K562 (cell line): Measurements from ENCODE around the gene TSEN54. TPM values are rescaled to one million over a fixed set of nuclear protein-coding genes. Genes with fewer than 3 reads are reported as not detected.

Experiments used
- CHCHD3 ChIP-seq: fragments of 250-450 bp; sonication (Bioruptor Pico); IDR thresholded peaks from 2 replicates; pipeline ENCODE4 v2.1.2; 2022; ENCODE audit warnings: mild to moderate bottlenecking
- E2F6 ChIP-seq, 2 experiments: IDR thresholded peaks; 2 replicates each; pipeline ENCODE4 v1.6.1; 2011; ENCODE audit warnings: borderline replicate concordance in 1 of 2, control low read depth in 1 of 2, low read depth in 1 of 2, low read length in 1 of 2, mild to moderate bottlenecking in 1 of 2, mixed read lengths in 1 of 2, moderate library complexity in 1 of 2; ENCODE audit not compliant: insufficient read depth in 1 of 2, insufficient read length in 1 of 2, poor library complexity in 1 of 2, severe bottlenecking in 1 of 2; ENCODE audit errors: extremely low read depth in 1 of 2
- GTF2B ChIP-seq: IDR thresholded peaks from 2 replicates; pipeline ENCODE4 v1.6.1; 2011; ENCODE audit not compliant: insufficient read length; ENCODE audit errors: extremely low read depth
- GTF2E2 ChIP-seq: fragments of 200-800 bp; sonication (Bioruptor generic); IDR thresholded peaks from 2 replicates; pipeline ENCODE4 v1.6.1; 2016; ENCODE audit warnings: missing genetic modification characterization, missing compliant biosample characterization
- L3MBTL2 ChIP-seq: fragments of 450-650 bp; IDR thresholded peaks from 2 replicates; pipeline ENCODE4 v1.6.1; 2016; ENCODE audit warnings: mild to moderate bottlenecking, moderate library complexity
- MNT ChIP-seq, 2 experiments: fragments of 450-650 bp; conservative IDR thresholded peaks; 2 replicates each; pipeline ENCODE4 v1.6.1; 2017; ENCODE audit warnings: mild to moderate bottlenecking in 2 of 2, moderate library complexity in 2 of 2
- MTA2 ChIP-seq: fragments of 450-650 bp; IDR thresholded peaks from 2 replicates; pipeline ENCODE4 v1.6.1; 2016; ENCODE audit warnings: low read depth
- MYBL2 ChIP-seq, 2 experiments: fragments of 450-650 bp in 1 of 2; sonication (generic) in 1 of 2; formaldehyde crosslinking in 1 of 2; IDR thresholded peaks; 2 replicates each; pipeline versions ENCODE4 v1.6.1 to v1.8.1; 2017 to 2022; ENCODE audit warnings: borderline replicate concordance in 1 of 2, inconsistent platforms in 1 of 2, low read depth in 1 of 2, mild to moderate bottlenecking in 1 of 2, missing genetic modification reagents in 1 of 2, moderate library complexity in 1 of 2
- PHF8 ChIP-seq: fragments of 200-600 bp; sonication (generic); IDR thresholded peaks from 2 replicates; pipeline ENCODE4 v1.6.1; 2012; ENCODE audit warnings: mixed run types, mild to moderate bottlenecking, inconsistent platforms, low read length, moderate library complexity, borderline replicate concordance
- SAP30 ChIP-seq: fragments of 200-600 bp; sonication (generic); IDR thresholded peaks from 2 replicates; pipeline ENCODE4 v1.6.1; 2012; ENCODE audit warnings: borderline replicate concordance, low read depth, mild to moderate bottlenecking, moderate library complexity, low read length, control low read depth, inconsistent platforms; ENCODE audit not compliant: insufficient read depth, poor library complexity, severe bottlenecking
- TAL1 ChIP-seq: fragments of 450-650 bp; IDR thresholded peaks from 2 replicates; pipeline ENCODE4 v1.6.1; 2016; ENCODE audit warnings: mild to moderate bottlenecking
- ZNF395 ChIP-seq: fragments of 200-800 bp; sonication (Bioruptor generic); IDR thresholded peaks from 2 replicates; pipeline ENCODE4 v1.6.1; 2017; ENCODE audit warnings: missing genetic modification characterization, missing compliant biosample characterization
- ZNF551 ChIP-seq: fragments of 250-450 bp; sonication (Bioruptor Pico); IDR thresholded peaks from 2 replicates; pipeline ENCODE4 v1.5.0; 2021; ENCODE audit warnings: mild to moderate bottlenecking, moderate library complexity
- ZNF609 ChIP-seq: sonication (generic); formaldehyde crosslinking; IDR thresholded peaks from 2 replicates; pipeline ENCODE4 v1.8.1; 2023; ENCODE audit warnings: missing genetic modification reagents, mild to moderate bottlenecking, borderline replicate concordance
- polyA plus RNA-seq, 8 experiments: library from polyadenylated mRNA; depleted of rRNA in 4 of 8; stranded (reverse) in 5 of 8; unstranded in 3 of 8; fragments of >200 nt; fragmentation: Nextera tagmentation in 2 of 8; fragmentation: Illumina TruSeq in 1 of 8; extraction: Ambion mirVana in 2 of 8; extraction: Trizol in 1 of 8; gene quantifications; 2 replicates each; pipeline versions ENCODE4 v1.2.1 to v1.2.3, GENCODE V29; 2011 to 2014; ENCODE audit warnings: inconsistent platforms in 1 of 8, missing spikeins in 1 of 8
- total RNA-seq, 7 experiments: library from RNA; depleted of rRNA in 6 of 7; stranded (reverse); fragments of >200 nt in 6 of 7; fragmentation: Illumina TruSeq in 2 of 7; extraction: Trizol in 2 of 7; gene quantifications; 2 replicates each; pipeline versions ENCODE4 v1.2.1 to v1.2.3, GENCODE V29; 2011 to 2021; ENCODE audit warnings: low replicate concordance in 1 of 7

Gene TSEN54
- total and polyA plus RNA-seq, 9 of the 15 experiments (the other 6 are each of a cell fraction or from before 2014, with no cell fraction given) = 5.9 to 64.3 (median 48.9) TPM

- TF ChIP-seq ZNF609 (CRISPR knock-in tag) = no peak
- TF ChIP-seq GTF2B = no peak
- TF ChIP-seq E2F6 (IDR thresholded peaks at IDR 0.05; ENCODE audit: borderline replicate concordance in 1 of 2, extremely low read depth in 1 of 2, insufficient read depth in 1 of 2, insufficient read length in 1 of 2, low read depth in 1 of 2, low read length in 1 of 2, poor library complexity in 1 of 2, severe bottlenecking in 1 of 2) = peak in 1 of 2 experiments; percentile 25
- TF ChIP-seq TAL1 = no peak
- no peak for TF ChIP-seq CHCHD3 (CRISPR knock-in tag)
- peak; percentile 51; the same call in 1 of the 2 replicates for TF ChIP-seq PHF8
- no peak for TF ChIP-seq ZNF551 (CRISPR knock-in tag)
- TF ChIP-seq MNT (conservative IDR thresholded peaks at IDR 0.05) = peak in 1 of 2 experiments; percentile 12; a peak in 2 of 4 replicates
- TF ChIP-seq GTF2E2 (tag) = no peak
- no peak for TF ChIP-seq MYBL2 (IDR thresholded peaks at IDR 0.05; ENCODE audit: low read depth)
- no peak for TF ChIP-seq MYBL2 (CRISPR knock-in tag; IDR thresholded peaks at IDR 0.05; ENCODE audit: borderline replicate concordance)
- no peak for TF ChIP-seq MTA2
- TF ChIP-seq L3MBTL2 = peak; percentile 36; the same call in 1 of the 2 replicates
- no peak for TF ChIP-seq ZNF395 (CRISPR knock-in tag)
- TF ChIP-seq SAP30 = peak; percentile 55
These were observed 430 bp downstream of the TSEN54 start (continued) for GRCh38 chr17:75516619-75517296.
